HepG2 (cell line): ENCODE data around the gene ABHD2. TPM values are rescaled to one million over a fixed set of nuclear protein-coding genes. Genes with fewer than 3 reads are reported as not detected.

Source experiments
- ATAC-seq: fragments of 200-7000 bp; cut with Tn5 transposase; 3 replicates; pipeline ENCODE4 v1.9.1; 2020; ENCODE audit warnings: mild to moderate bottlenecking, moderate library complexity
- BruUV-seq: library from RNA; stranded (reverse); fragments of 400-500 nt; replicated peaks from 2 replicates; lab custom pipeline; 2021; lab: Mats Ljungman, UMichigan
- CTCF ChIA-PET: fragments of 300-600 bp; formaldehyde crosslinking; extraction: SDS; loops from one replicate; lab custom pipeline; 2021; ENCODE audit warnings: low total read pairs, inconsistent platforms, low intra/inter-chr PET ratio; lab: Yijun Ruan, JAX
- POLR2A ChIA-PET: fragments of 350-600 bp; sonication (Branson Sonifier 250); formaldehyde crosslinking; loops from one replicate; lab custom pipeline; 2020; ENCODE audit warnings: antibody characterized with exemption, inconsistent platforms; lab: Yijun Ruan, JAX
- DNase-seq: peaks from one replicate; pipeline ENCODE4 v3.0.0-alpha.2; 2015; ENCODE audit warnings: low spot score
- FAIRE-seq: peaks from 3 replicates; lab custom pipeline; 2011; peaks lifted over from hg19 to GRCh38; lab: Jason Lieb, UNC
- H2AFZ ChIP-seq: one replicate; pipeline ENCODE4 v1.6.1; 2011; ENCODE audit warnings: low read length, inconsistent platforms
- H3K27ac ChIP-seq: fragments of 300-600 bp; 3 replicates; pipeline ENCODE4 v1.8.0; 2011; ENCODE audit warnings: mixed run types, mild to moderate bottlenecking, mixed read lengths, low read length, inconsistent platforms; ENCODE audit not compliant: insufficient read depth; ENCODE audit errors: extremely low read length
- H3K27me3 ChIP-seq, 2 experiments: fragments of 200-600 bp in 1 of 2; 2 replicates in 1 of 2; 3 replicates in 1 of 2; pipeline versions ENCODE4 v1.6.0 to v1.8.0; 2011; ENCODE audit warnings: low read length in 2 of 2, mild to moderate bottlenecking in 2 of 2, moderate library complexity in 2 of 2, inconsistent platforms in 1 of 2; ENCODE audit not compliant: insufficient read depth in 2 of 2, control insufficient read depth in 1 of 2
- H3K36me3 ChIP-seq, 2 experiments: fragments of 200-600 bp in 1 of 2; replicated peaks in 1 of 2; 2 replicates in 1 of 2; 3 replicates in 1 of 2; pipeline versions ENCODE4 v1.5.1 to v1.8.0; 2011; ENCODE audit warnings: low read length in 2 of 2, inconsistent platforms in 1 of 2; ENCODE audit not compliant: insufficient read depth in 2 of 2, control insufficient read depth in 1 of 2
- H3K4me1 ChIP-seq: 2 replicates; pipeline ENCODE4 v1.5.1; 2012; ENCODE audit warnings: low read length, inconsistent platforms; ENCODE audit not compliant: insufficient read depth
- H3K4me2 ChIP-seq: 2 replicates; pipeline ENCODE4 v1.6.0; 2011; ENCODE audit warnings: low read depth, low read length, inconsistent platforms
- H3K4me3 ChIP-seq, 3 experiments: fragments of 200-600 bp in 1 of 3; sonication (generic), shearing (Covaris generic) in 1 of 3; replicated peaks in 1 of 3; 2 replicates each; pipeline ENCODE4 v1.5.1; 2011 to 2016; ENCODE audit warnings: low read length in 3 of 3, inconsistent platforms in 2 of 3, low read depth in 2 of 3, mild to moderate bottlenecking in 2 of 3, control low read depth in 1 of 3, mixed read lengths in 1 of 3; ENCODE audit not compliant: insufficient read depth in 1 of 3
- H3K79me2 ChIP-seq: one replicate; pipeline ENCODE4 v1.6.1; 2011; ENCODE audit warnings: low read length, inconsistent platforms; ENCODE audit not compliant: insufficient read depth
- H3K9ac ChIP-seq: 2 replicates; pipeline ENCODE4 v1.6.0; 2011; ENCODE audit warnings: mild to moderate bottlenecking, low read depth, low read length, inconsistent platforms; ENCODE audit not compliant: insufficient read depth
- H3K9me3 ChIP-seq: 2 replicates; pipeline ENCODE4 v1.5.1; 2012; ENCODE audit warnings: mild to moderate bottlenecking, low read length
- H4K20me1 ChIP-seq: 2 replicates; pipeline ENCODE4 v1.6.0; 2011; ENCODE audit warnings: inconsistent platforms, mild to moderate bottlenecking, low read length, moderate library complexity; ENCODE audit not compliant: insufficient read depth
- CBFB ChIP-seq: sonication (generic); formaldehyde crosslinking; IDR thresholded peaks from 2 replicates; pipeline ENCODE4 v1.4.0; 2020; ENCODE audit warnings: missing genetic modification reagents
- DZIP1 ChIP-seq: sonication (generic); formaldehyde crosslinking; IDR thresholded peaks from 2 replicates; pipeline ENCODE4 v1.5.0; 2020; ENCODE audit warnings: mild to moderate bottlenecking, missing genetic modification reagents
- GTF2F1 ChIP-seq: fragments of 150-350 bp; IDR thresholded peaks from 2 replicates; pipeline ENCODE4 v1.6.1; 2014; ENCODE audit warnings: low read length
- GZF1 ChIP-seq: sonication (generic); formaldehyde crosslinking; IDR thresholded peaks from 2 replicates; pipeline ENCODE4 v1.5.1; 2020; ENCODE audit warnings: mild to moderate bottlenecking, missing genetic modification reagents
- KDM5B ChIP-seq: sonication (generic); formaldehyde crosslinking; IDR thresholded peaks from 2 replicates; pipeline ENCODE4 v1.4.0; 2020; ENCODE audit warnings: missing genetic modification reagents, mild to moderate bottlenecking, borderline replicate concordance
- NFE2 ChIP-seq: sonication (generic); formaldehyde crosslinking; IDR thresholded peaks from 2 replicates; pipeline ENCODE4 v1.4.0; 2020; ENCODE audit warnings: missing genetic modification reagents
- STAG1 ChIP-seq: sonication (generic); formaldehyde crosslinking; IDR thresholded peaks from 2 replicates; pipeline ENCODE4 v1.4.0; 2020; ENCODE audit warnings: missing genetic modification reagents
- ZBTB2 ChIP-seq: sonication (generic); formaldehyde crosslinking; IDR thresholded peaks from 2 replicates; pipeline ENCODE4 v1.8.0; 2022; ENCODE audit warnings: low read depth, missing genetic modification reagents
- ZBTB21 ChIP-seq: sonication (generic); formaldehyde crosslinking; IDR thresholded peaks from 2 replicates; pipeline ENCODE4 v1.4.0; 2020; ENCODE audit warnings: missing genetic modification reagents
- ZBTB38 ChIP-seq: sonication (generic); formaldehyde crosslinking; IDR thresholded peaks from 2 replicates; pipeline ENCODE4 v1.5.1; 2020; ENCODE audit warnings: mild to moderate bottlenecking, missing genetic modification reagents
- ZNF124 ChIP-seq: sonication (generic); formaldehyde crosslinking; IDR thresholded peaks from 2 replicates; pipeline ENCODE4 v1.4.0; 2020; ENCODE audit warnings: missing genetic modification reagents
- ZNF546 ChIP-seq: sonication (generic); formaldehyde crosslinking; conservative IDR thresholded peaks from 2 replicates; pipeline ENCODE4 v1.8.1; 2023; ENCODE audit warnings: mild to moderate bottlenecking, missing genetic modification reagents
- ZNF614 ChIP-seq: IDR thresholded peaks from 2 replicates; pipeline ENCODE4 v1.6.1; 2018; ENCODE audit warnings: missing biosample characterization, missing genetic modification reagents, inconsistent platforms, borderline replicate concordance
- ZNF720 ChIP-seq: sonication (generic); formaldehyde crosslinking; IDR thresholded peaks from 2 replicates; pipeline ENCODE4 v1.4.0; 2020; ENCODE audit warnings: missing genetic modification reagents
- ZNF776 ChIP-seq: sonication (generic); formaldehyde crosslinking; IDR thresholded peaks from 2 replicates; pipeline ENCODE4 v1.4.0; 2020; ENCODE audit warnings: mild to moderate bottlenecking, missing genetic modification reagents
- WGBS: methylation state at CpG from one replicate; pipeline ENCODE4 v1.1.6; 2017; ENCODE audit warnings: low lambda C conversion rate; 5-methylcytosine and 5-hydroxymethylcytosine counted together
- in situ Hi-C: cut with HindIII; loops from 2 replicates; pipeline ENCODE4 v1.10.0; 2017; ENCODE audit warnings: low pct_unique_long_range_greater_than_20kb; ENCODE audit not compliant: extremely low pct_ligation_motif_present
- intact Hi-C: fragments of 100-400 bp; cut with micrococcal nuclease; formaldehyde crosslinking; loops from one replicate; pipeline ENCODE4 v1.10.0; 2022; ENCODE audit not compliant: unreplicated experiment
- polyA plus RNA-seq, 8 experiments: library from polyadenylated mRNA; depleted of rRNA in 3 of 8; stranded (reverse) in 7 of 8; unstranded in 1 of 8; fragments of >200 nt; fragmentation: Illumina TruSeq in 4 of 8; extraction: Trizol in 4 of 8; gene quantifications; 2 replicates each; pipeline versions ENCODE4 v1.2.1 to v1.2.3, GENCODE V29; 2011 to 2016; ENCODE audit warnings: low read depth in 4 of 8, missing spikeins in 1 of 8, mixed read lengths in 1 of 8; ENCODE audit not compliant: insufficient read depth in 1 of 8
- total RNA-seq, 5 experiments: library from RNA; depleted of rRNA; stranded (reverse); fragments of >200 nt; fragmentation: Illumina TruSeq; extraction: Trizol; gene quantifications; 2 replicates each; pipeline ENCODE4 v1.2.3, GENCODE V29; 2016; ENCODE audit warnings: low read depth in 1 of 5

Gene ABHD2
- total and polyA plus RNA-seq, 2 of the 13 experiments (the other 11 are each of a cell fraction or from before 2014, with no cell fraction given) = 14.8 to 22.4 TPM

- in situ Hi-C loops = no loop called here
- no peak overlapping the region for H3K9ac ChIP-seq
These were observed 62.0 kb downstream of the ABHD2 start for GRCh38 chr15:89150287-89150686.

More at GRCh38 chr15:89150287-89150686, 62.0 kb downstream of the ABHD2 start:
- Histone ChIP-seq H3K4me2 (peak overlapping the region; percentile 28; the same call in 1 of the 2 replicates), H4K20me1 (no peaks in the 10 kb centered on the region), H3K27me3 (no peaks in the 10 kb centered on the region), H3K4me3 (no peak overlapping the region), H3K4me1 (peaks cover 23% of the 10 kb centered on the region), H3K27ac (peak overlapping the region; percentile 49), H2AFZ (no peak overlapping the region), H3K79me2 (no peaks in the 10 kb centered on the region), H3K36me3 (peaks cover 12 to 30% of the 10 kb centered on the region in 2 experiments), H3K9me3 (no peaks in the 10 kb centered on the region)
- ATAC-seq (no peak), DNase-seq (no peak), FAIRE-seq (no peak)
- ChIA-PET POLR2A (no interaction called here), CTCF (no interaction called here)
- WGBS = 95% methylated on average over 3 of the region's 3 CpGs
- intact Hi-C loops = no loop called here
- TF ChIP-seq ZNF776 (CRISPR knock-in tag) (no peak), ZNF546 (CRISPR knock-in tag) (no peak), KDM5B (CRISPR knock-in tag) (no peak), STAG1 (CRISPR knock-in tag) (no peak), DZIP1 (no peak), NFE2 (CRISPR knock-in tag) (no peak), ZBTB2 (no peak), ZNF614 (CRISPR knock-in tag) (no peak), CBFB (no peak), ZBTB21 (CRISPR knock-in tag) (no peak), GTF2F1 (no peak), ZNF720 (CRISPR knock-in tag) (no peak), ZBTB38 (CRISPR knock-in tag) (no peak), ZNF124 (CRISPR knock-in tag) (no peak), GZF1 (CRISPR knock-in tag) (no peak)
- no TSS peak for BruUV-seq
